ENCODE results near the gene GP1BB.

GRCh38 chr22:19763458-19764298 is 40.3 kb downstream of the GP1BB start:
- TF ChIP-seq CTCF (conservative IDR thresholded peaks at IDR 0.05) = no peak
- no peak for TF ChIP-seq ZFX (IDR thresholded peaks at IDR 0.05)
